Heart right ventricle (tissue), 16 donors: Measurements from ENCODE around the gene SEL1L. TPM values are rescaled to one million over a fixed set of nuclear protein-coding genes. Genes with fewer than 3 reads are reported as not detected.
A peak's percentile ranks its signal among the peaks of the same experiment; 100 is the strongest.

Experiments
- ATAC-seq, 8 donors: fragments of 200-7000 bp; cut with Tn5 transposase; one replicate each; pipeline ENCODE4 v1.9.1; 2020; ENCODE audit warnings: mild to moderate bottlenecking in 8 of 8, moderate library complexity in 8 of 8, moderate number of reproducible peaks in 1 of 8
- DNase-seq, 2 donors: peaks; one replicate each; pipeline ENCODE4 v3.0.0-alpha.2; 2020
- H3K27ac ChIP-seq, 10 donors: fragments of 200-600 bp; sonication (generic) in 2 of 10; one replicate each; pipeline versions ENCODE4 v1.5.0 to v1.8.0; 2020 to 2022; ENCODE audit warnings: mild to moderate bottlenecking in 3 of 10
- H3K27me3 ChIP-seq, 7 donors: fragments of 200-600 bp; one replicate each; pipeline ENCODE4 v1.8.0; 2021 to 2022; ENCODE audit warnings: mild to moderate bottlenecking in 2 of 7
- H3K36me3 ChIP-seq, 9 donors: fragments of 200-600 bp; sonication (generic) in 1 of 9; one replicate each; pipeline versions ENCODE4 v1.5.0 to v1.8.0; 2020 to 2022; ENCODE audit warnings: mild to moderate bottlenecking in 2 of 9
- H3K4me1 ChIP-seq, 9 donors: fragments of 200-600 bp; sonication (generic) in 1 of 9; one replicate each; pipeline versions ENCODE4 v1.5.0 to v1.8.0; 2020 to 2022; ENCODE audit warnings: mild to moderate bottlenecking in 4 of 9
- H3K4me3 ChIP-seq, 10 donors: fragments of 200-600 bp; sonication (generic) in 2 of 10; one replicate each; pipeline versions ENCODE4 v1.5.0 to v1.8.0; 2020 to 2022; ENCODE audit warnings: mild to moderate bottlenecking in 7 of 10, moderate library complexity in 2 of 10
- H3K9me3 ChIP-seq, 11 donors: fragments of 200-600 bp in 10 of 11; sonication (generic) in 2 of 11; one replicate each; pipeline versions ENCODE4 v1.5.0 to v1.8.0; 2013 to 2022; ENCODE audit warnings: mild to moderate bottlenecking in 2 of 11, control low read depth in 1 of 11, moderate library complexity in 1 of 11
- WGBS, 2 donors: extraction: QIAGEN DNeasy Blood & Tissue Kit; methylation state at CpG; one replicate each; pipeline ENCODE4 v1.1.7; 2013; ENCODE audit warnings: inconsistent platforms in 1 of 2; 5-methylcytosine and 5-hydroxymethylcytosine counted together
- intact Hi-C, 10 donors: fragments of 100-400 bp; cut with DNase I; formaldehyde crosslinking; loops; one replicate each; pipeline versions ENCODE4 v1.11.1 to v1.14.2; 2022
- polyA plus RNA-seq, 2 donors: library from polyadenylated mRNA; stranded (reverse); fragments of 200-250 nt; gene quantifications; one replicate each; pipeline ENCODE4 v1.2.3, GENCODE V29; 2013
- total RNA-seq, 10 donors: library from RNA; stranded (reverse); fragmentation: NEBNext Ultra II Directional in 3 of 10; extraction: Animal tissue kit (Norgen Biotek cat#: 25700) in 3 of 10; gene quantifications; one replicate each; pipeline versions ENCODE4 v1.2.1 to v1.2.4, GENCODE V29; 2021 to 2023
- TF ChIP-seq, protein P1 (sequence below), 9 donors: fragments of 200-600 bp; sonication (generic) in 2 of 9; IDR thresholded peaks; one replicate each; pipeline versions ENCODE4 v1.5.0 to v1.8.0; 2021 to 2022; ENCODE audit warnings: antibody characterized with exemption in 9 of 9, mild to moderate bottlenecking in 5 of 9, moderate library complexity in 1 of 9
- donor health status: Arrhythmogenic right ventricular cardiomyopathy.
- donor health status: ischemic (EF 13 %, LVEDD 7.1; RV severe dilation, severe dysfunction).
- donor health status: healthy with polysubstance abuse.
- donor health status: DM: no; HTN: yes; CAD: no.
- donor health status: DM: no; HTN: no; CAD: no.
- donor health status: ischemic (EF 25% LVEDD 6.9; RV normal size, moderate dysfunction).
- donor health status: ischemic (EF 25% LVEDD 5.7; RV mildly dilated, moderate dysfunction).
- donor health status: healthy.
- donor health status: DM: yes; HTN: yes; CAD: no.
- donor health status: Ischemic cardiomyopathy.
- donor health status: ischemic (EF 35%, LVEDD 5.7; RV mildly dilated, moderate dysfunction).
- donor health status: nonischemic (EF 11% LVEDD 7.7; RV severe dilation, severe dysfunction).
- donor health status: DM: yes; HTN: yes; CAD: no.
- donor health status: PGD.
- donor health status: ischemic (EF 29% LVEDD 5.4; RV normal size, mild dysfunction).
- donor health status: nonischemic (EF 23%, LVEDD 6.1; RV moderate dilation, normal function).

Gene SEL1L
- total and polyA plus RNA-seq, 12 donors, result 10.6 to 87.7 (median 57.1) TPM

GRCh38 chr14:81480741-81481140, 52.9 kb downstream of the SEL1L start:
- no peak for ATAC-seq
- H3K4me3 ChIP-seq, result no peak overlapping the region
- H3K27me3 ChIP-seq, result no peaks in the 10 kb centered on the region
- H3K36me3 ChIP-seq, result peaks cover 0 to 99% (median 55%) of the 10 kb centered on the region in 9 donors
- no peaks in the 10 kb centered on the region for H3K9me3 ChIP-seq
- no peak for DNase-seq
- WGBS, 2 donors, result 89 to 93% methylated on average over 5 of the region's 5 CpGs
- TF ChIP-seq, protein P1, sequence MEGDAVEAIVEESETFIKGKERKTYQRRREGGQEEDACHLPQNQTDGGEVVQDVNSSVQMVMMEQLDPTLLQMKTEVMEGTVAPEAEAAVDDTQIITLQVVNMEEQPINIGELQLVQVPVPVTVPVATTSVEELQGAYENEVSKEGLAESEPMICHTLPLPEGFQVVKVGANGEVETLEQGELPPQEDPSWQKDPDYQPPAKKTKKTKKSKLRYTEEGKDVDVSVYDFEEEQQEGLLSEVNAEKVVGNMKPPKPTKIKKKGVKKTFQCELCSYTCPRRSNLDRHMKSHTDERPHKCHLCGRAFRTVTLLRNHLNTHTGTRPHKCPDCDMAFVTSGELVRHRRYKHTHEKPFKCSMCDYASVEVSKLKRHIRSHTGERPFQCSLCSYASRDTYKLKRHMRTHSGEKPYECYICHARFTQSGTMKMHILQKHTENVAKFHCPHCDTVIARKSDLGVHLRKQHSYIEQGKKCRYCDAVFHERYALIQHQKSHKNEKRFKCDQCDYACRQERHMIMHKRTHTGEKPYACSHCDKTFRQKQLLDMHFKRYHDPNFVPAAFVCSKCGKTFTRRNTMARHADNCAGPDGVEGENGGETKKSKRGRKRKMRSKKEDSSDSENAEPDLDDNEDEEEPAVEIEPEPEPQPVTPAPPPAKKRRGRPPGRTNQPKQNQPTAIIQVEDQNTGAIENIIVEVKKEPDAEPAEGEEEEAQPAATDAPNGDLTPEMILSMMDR (IDR thresholded peaks at IDR 0.05), result no peak
- H3K4me1 ChIP-seq, result peaks cover 0 to 6% (median 0%) of the 10 kb centered on the region in 9 donors
- intact Hi-C loops, result no loop called here
- H3K27ac ChIP-seq, result no peak overlapping the region

DNA sequence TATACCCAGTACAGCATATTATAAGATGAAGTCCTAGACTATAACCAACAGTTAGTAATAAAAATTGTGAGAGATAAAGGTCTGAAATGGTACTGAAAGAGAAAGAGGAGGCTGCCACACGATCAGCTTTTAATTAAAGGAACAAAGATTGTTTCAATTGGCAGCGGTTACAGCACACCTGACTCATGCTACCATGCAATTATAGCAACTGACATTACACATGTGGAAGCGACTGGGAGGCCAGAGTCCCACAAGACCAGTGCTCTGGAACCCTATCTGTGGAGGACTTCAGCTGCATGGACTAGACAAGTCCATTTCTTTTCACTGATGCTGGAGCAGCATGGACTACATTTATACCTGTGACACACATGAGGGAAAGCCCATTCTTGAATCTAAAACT, 55.2 kb downstream of the SEL1L start:
- H3K9me3 ChIP-seq, result no peaks in the 10 kb centered on the region
- DNase-seq (no peak), ATAC-seq (peak in 3 of 8 donors; percentile 53 to 67 (median 63))
- TF ChIP-seq, protein P1 (IDR thresholded peaks at IDR 0.05), result no peak
- H3K27me3 ChIP-seq, result no peaks in the 10 kb centered on the region
- H3K4me1 ChIP-seq, result peaks cover 0 to 17% (median 3%) of the 10 kb centered on the region in 9 donors
- peaks cover 0 to 96% (median 37%) of the 10 kb centered on the region in 9 donors for H3K36me3 ChIP-seq
- peak overlapping the region in 1 of 10 donors; percentile 37 for H3K27ac ChIP-seq
- WGBS, 2 donors, result 60 to 76% methylated on average over 3 of the region's 3 CpGs
- intact Hi-C loops, result no loop called here
- H3K4me3 ChIP-seq, result no peak overlapping the region

DNA sequence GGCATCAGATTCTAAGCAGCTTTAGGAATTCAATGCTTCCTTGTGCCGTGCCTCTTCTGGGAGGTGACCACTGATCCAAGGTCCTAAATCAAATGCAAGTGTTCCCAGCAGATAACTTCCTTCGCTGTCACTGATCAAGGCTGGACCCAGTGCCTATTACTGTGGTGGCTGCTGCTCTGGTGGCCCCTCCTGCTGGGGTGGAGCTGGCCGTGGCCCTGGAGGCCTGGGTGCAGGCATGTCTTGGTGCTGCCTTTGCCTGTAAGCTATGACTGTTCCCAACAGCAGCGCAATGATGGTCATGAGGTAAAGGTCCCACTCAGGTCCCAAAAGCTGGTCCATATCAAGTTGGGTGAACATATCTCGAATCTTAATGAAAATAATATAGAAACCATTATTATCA, 56.8 kb downstream of the SEL1L start:
- ATAC-seq (no peak), DNase-seq (no peak)
- intact Hi-C loops, result no loop called here
- 93% methylated on average over 5 of the region's 5 CpGs for WGBS, 2 donors
- H3K27ac ChIP-seq, result no peak overlapping the region
- no peaks in the 10 kb centered on the region for H3K9me3 ChIP-seq
- TF ChIP-seq, protein P1 (IDR thresholded peaks at IDR 0.05), result no peak
- H3K27me3 ChIP-seq, result no peaks in the 10 kb centered on the region
- no peak overlapping the region for H3K4me3 ChIP-seq
- peaks cover 0 to 94% (median 27%) of the 10 kb centered on the region in 9 donors for H3K36me3 ChIP-seq
- H3K4me1 ChIP-seq, result peaks cover 0 to 18% (median 3%) of the 10 kb centered on the region in 9 donors

- TF ChIP-seq, protein P1 (IDR thresholded peaks at IDR 0.05), result no peak
- WGBS, 2 donors, result 92 to 94% methylated on average over 5 of the region's 5 CpGs
- ATAC-seq (no peak), DNase-seq (no peak)
- H3K4me3 ChIP-seq, result no peak overlapping the region
- H3K27ac ChIP-seq, result peak overlapping the region in 3 of 10 donors; percentile 24 to 55 (median 25)
- H3K9me3 ChIP-seq, result no peaks in the 10 kb centered on the region
- intact Hi-C loops, result no loop called here
- H3K36me3 ChIP-seq, result peaks cover 0 to 77% (median 27%) of the 10 kb centered on the region in 9 donors
- H3K4me1 ChIP-seq, result peaks cover 0 to 18% (median 3%) of the 10 kb centered on the region in 9 donors
- no peaks in the 10 kb centered on the region for H3K27me3 ChIP-seq
These were observed 58.8 kb downstream of the SEL1L start for GRCh38 chr14:81474685-81475324.
